CD14-positive monocyte (primary cell): ENCODE measurements around the gene RNF130. TPM values are rescaled to one million over a fixed set of nuclear protein-coding genes. Genes with fewer than 3 reads are reported as not detected.

Source experiments
- DNase-seq, 3 donors: peaks; one replicate each; pipeline ENCODE4 v3.0.0-alpha.2; 2011 to 2022
- H2AFZ ChIP-seq: 2 replicates; pipeline ENCODE4 v1.6.0; 2012; ENCODE audit warnings: mild to moderate bottlenecking, low read depth, low read length, inconsistent platforms; ENCODE audit not compliant: insufficient read depth, poor library complexity, severe bottlenecking
- H3K27ac ChIP-seq, 2 donors: 1 replicate in 1 of 2; 2 replicates in 1 of 2; pipeline ENCODE4 v1.5.1; 2012 to 2013; ENCODE audit warnings: low read length in 2 of 2, control low read depth in 1 of 2, inconsistent platforms in 1 of 2, low read depth in 1 of 2, mild to moderate bottlenecking in 1 of 2
- H3K27me3 ChIP-seq, 2 donors: one replicate each; pipeline versions ENCODE4 v1.6.0 to v1.6.1; 2011 to 2013; ENCODE audit warnings: low read length in 2 of 2; ENCODE audit not compliant: control insufficient read depth in 2 of 2, insufficient read depth in 2 of 2
- H3K36me3 ChIP-seq, 2 donors: replicated peaks in 1 of 2; 1 replicate in 1 of 2; 2 replicates in 1 of 2; pipeline versions ENCODE4 v1.5.1 to v1.6.1; 2012 to 2013; ENCODE audit warnings: low read length in 2 of 2, control low read depth in 1 of 2, inconsistent platforms in 1 of 2, mild to moderate bottlenecking in 1 of 2; ENCODE audit not compliant: insufficient read depth in 2 of 2, control insufficient read depth in 1 of 2
- H3K4me1 ChIP-seq, 2 donors: 1 replicate in 1 of 2; 2 replicates in 1 of 2; pipeline versions ENCODE4 v1.5.1 to v1.6.1; 2012 to 2013; ENCODE audit warnings: low read length in 2 of 2, control low read depth in 1 of 2, inconsistent platforms in 1 of 2, mild to moderate bottlenecking in 1 of 2, moderate library complexity in 1 of 2; ENCODE audit not compliant: insufficient read depth in 2 of 2, control insufficient read depth in 1 of 2
- H3K4me2 ChIP-seq: replicated peaks from 2 replicates; pipeline ENCODE3; 2012; ENCODE audit warnings: low read length, moderate library complexity, mild to moderate bottlenecking; ENCODE audit not compliant: poor library complexity, severe bottlenecking; ENCODE audit errors: extremely low read depth
- H3K4me3 ChIP-seq, 3 experiments: fragments of 200-600 bp in 1 of 3; sonication (generic) in 1 of 3; replicated peaks in 1 of 3; 1 replicate in 2 of 3; 2 replicates in 1 of 3; pipeline ENCODE4 v1.5.1; 2011 to 2013; ENCODE audit warnings: low read length in 3 of 3, mild to moderate bottlenecking in 3 of 3, control low read depth in 2 of 3, low read depth in 2 of 3, inconsistent platforms in 1 of 3, moderate library complexity in 1 of 3
- H3K79me2 ChIP-seq: 2 replicates; pipeline ENCODE4 v1.6.0; 2012; ENCODE audit warnings: mild to moderate bottlenecking, control low read depth, inconsistent platforms, low read length, moderate library complexity; ENCODE audit not compliant: insufficient read depth
- H3K9ac ChIP-seq: 2 replicates; pipeline ENCODE4 v1.6.0; 2017; ENCODE audit warnings: low read length, mild to moderate bottlenecking; ENCODE audit not compliant: insufficient read depth, poor library complexity, severe bottlenecking
- H3K9me3 ChIP-seq, 2 donors: replicated peaks in 1 of 2; 1 replicate in 1 of 2; 2 replicates in 1 of 2; pipeline versions ENCODE4 v1.5.1 to v1.6.1; 2012 to 2013; ENCODE audit warnings: low read length in 2 of 2, control low read depth in 1 of 2; ENCODE audit not compliant: control insufficient read depth in 1 of 2, insufficient read depth in 1 of 2
- H4K20me1 ChIP-seq: 2 replicates; pipeline ENCODE4 v1.6.0; 2012; ENCODE audit warnings: mild to moderate bottlenecking, low read length, control low read depth, moderate library complexity; ENCODE audit not compliant: insufficient read depth
- H3K27ac Mint-ChIP-seq, 7 donors: one replicate each; pipeline ENCODE4 v1.8.0; 2020; ENCODE audit warnings: mild to moderate bottlenecking in 7 of 7, mixed read lengths in 7 of 7, moderate library complexity in 6 of 7, inconsistent platforms in 2 of 7
- H3K27me3 Mint-ChIP-seq, 3 donors: one replicate each; pipeline ENCODE4 v1.8.0; 2021 to 2022; ENCODE audit warnings: low read depth in 3 of 3, mild to moderate bottlenecking in 3 of 3, mixed read lengths in 3 of 3, moderate library complexity in 3 of 3, inconsistent platforms in 1 of 3
- H3K36me3 Mint-ChIP-seq, 2 donors: one replicate each; pipeline ENCODE4 v1.8.0; 2020; ENCODE audit warnings: mixed read lengths in 2 of 2, inconsistent platforms in 1 of 2, mild to moderate bottlenecking in 1 of 2
- H3K4me1 Mint-ChIP-seq: one replicate; pipeline ENCODE4 v1.8.0; 2020; ENCODE audit warnings: mild to moderate bottlenecking, mixed read lengths
- H3K4me3 Mint-ChIP-seq, 2 donors: one replicate each; pipeline ENCODE4 v1.8.0; 2020; ENCODE audit warnings: mild to moderate bottlenecking in 2 of 2, mixed read lengths in 2 of 2, moderate library complexity in 1 of 2
- H3K9me3 Mint-ChIP-seq, 7 donors: one replicate each; pipeline ENCODE4 v1.8.0; 2020 to 2022; ENCODE audit warnings: mixed read lengths in 7 of 7, mild to moderate bottlenecking in 6 of 7, moderate library complexity in 6 of 7, inconsistent platforms in 2 of 7
- CTCF ChIP-seq: fragments of 200-600 bp; IDR thresholded peaks from one replicate; pipeline ENCODE4 v1.8.0; 2022; ENCODE audit warnings: antibody characterized with exemption, mild to moderate bottlenecking
- WGBS: methylation state at CpG from one replicate; pipeline ENCODE4 v1.1.5; 2013; ENCODE audit warnings: missing lambda C conversion rate; ENCODE audit not compliant: insufficient coverage; 5-methylcytosine and 5-hydroxymethylcytosine counted together
- intact Hi-C, 2 donors: fragments of 100-400 bp; cut with micrococcal nuclease; formaldehyde crosslinking; loops; one replicate each; pipeline versions ENCODE4 v1.15.0 to v1.15.1; 2023
- polyA plus RNA-seq, 3 donors: library from polyadenylated mRNA; depleted of rRNA in 1 of 3; unstranded in 2 of 3; stranded (reverse) in 1 of 3; fragments of 300-500 nt in 2 of 3; fragments of >200 nt in 1 of 3; fragmentation: Illumina TruSeq in 2 of 3; gene quantifications; 1 replicate in 2 of 3; 2 replicates in 1 of 3; pipeline ENCODE4 v1.2.3, GENCODE V29; 2012 to 2021

The RNF130 gene
- polyA plus RNA-seq, 3 donors: 294 to 439 (median 376) TPM

GRCh38 chr5:179975713-179976134 lies 95.8 kb downstream of the RNF130 start:
- Histone ChIP-seq H4K20me1 (peaks cover 56% of the 10 kb centered on the region), H3K27me3 (no peaks in the 10 kb centered on the region), H3K9ac (no peak overlapping the region), H3K4me3 (no peak overlapping the region), H3K4me2 (no peak overlapping the region), H3K36me3 (peaks cover 76 to 86% of the 10 kb centered on the region in 2 donors), H3K27ac (peak overlapping the region in 1 of 2 donors; percentile 39), H3K79me2 (peaks cover 26% of the 10 kb centered on the region), H2AFZ (no peak overlapping the region), H3K4me1 (peaks cover 19 to 20% of the 10 kb centered on the region in 2 donors), H3K9me3 (peaks cover 0 to 3% of the 10 kb centered on the region in 2 donors)
- no peak for DNase-seq
- Mint-ChIP-seq H3K9me3 (peaks cover 0 to 10% (median 6%) of the 10 kb centered on the region in 7 donors), H3K36me3 (peaks cover 79 to 88% of the 10 kb centered on the region in 2 donors), H3K4me1 (peaks cover 24% of the 10 kb centered on the region), H3K4me3 (no peak overlapping the region), H3K27me3 (no peaks in the 10 kb centered on the region), H3K27ac (peak overlapping the region in 4 of 7 donors; percentile 10 to 78 (median 16))
- WGBS: 94% methylated on average over 11 of the region's 13 CpGs
- no peak for TF ChIP-seq CTCF
- intact Hi-C loops: loop anchor here in 1 of 2 donors (10.0 kb wide), 2 partner anchors 89 to 151 kb away; partner anchors contain the start of gene SQSTM1

GRCh38 chr5:179974946-179975712 lies 96.4 kb downstream of the RNF130 start:
- Histone ChIP-seq H3K4me3 (no peak overlapping the region), H3K4me1 (peaks cover 25% of the 10 kb centered on the region in 2 donors), H3K79me2 (peaks cover 24% of the 10 kb centered on the region), H3K27me3 (no peaks in the 10 kb centered on the region), H3K27ac (peak overlapping the region in 1 of 2 donors; percentile 39), H3K9me3 (peaks cover 0 to 3% of the 10 kb centered on the region in 2 donors), H3K4me2 (no peak overlapping the region), H3K36me3 (peaks cover 70 to 81% of the 10 kb centered on the region in 2 donors), H2AFZ (no peak overlapping the region), H3K9ac (no peak overlapping the region), H4K20me1 (peaks cover 50% of the 10 kb centered on the region)
- H3K27ac Mint-ChIP-seq: peak overlapping the region; percentile 15 to 78 (median 35)
- H3K36me3 Mint-ChIP-seq: peaks cover 74 to 82% of the 10 kb centered on the region in 2 donors
- intact Hi-C loops: loop anchor here in 1 of 2 donors (10.0 kb wide), 2 partner anchors 90 to 150 kb away; partner anchors contain the start of gene SQSTM1
- H3K4me1 Mint-ChIP-seq: peaks cover 27% of the 10 kb centered on the region
- WGBS: 94% methylated on average over 11 of the region's 25 CpGs
- no peak overlapping the region for H3K4me3 Mint-ChIP-seq
- H3K27me3 Mint-ChIP-seq: no peaks in the 10 kb centered on the region
- H3K9me3 Mint-ChIP-seq: peaks cover 0 to 10% (median 6%) of the 10 kb centered on the region in 7 donors
- peak; percentile 56 for TF ChIP-seq CTCF
- peak; percentile 10 to 29 (median 21) for DNase-seq
